ENCODE results near the gene TSEN34. TPM values are rescaled to one million over a fixed set of nuclear protein-coding genes. Genes with fewer than 3 reads are reported as not detected.

Gene TSEN34
- total RNA-seq, 1 experiment from 2014 or later, result 64.7 TPM

DNA sequence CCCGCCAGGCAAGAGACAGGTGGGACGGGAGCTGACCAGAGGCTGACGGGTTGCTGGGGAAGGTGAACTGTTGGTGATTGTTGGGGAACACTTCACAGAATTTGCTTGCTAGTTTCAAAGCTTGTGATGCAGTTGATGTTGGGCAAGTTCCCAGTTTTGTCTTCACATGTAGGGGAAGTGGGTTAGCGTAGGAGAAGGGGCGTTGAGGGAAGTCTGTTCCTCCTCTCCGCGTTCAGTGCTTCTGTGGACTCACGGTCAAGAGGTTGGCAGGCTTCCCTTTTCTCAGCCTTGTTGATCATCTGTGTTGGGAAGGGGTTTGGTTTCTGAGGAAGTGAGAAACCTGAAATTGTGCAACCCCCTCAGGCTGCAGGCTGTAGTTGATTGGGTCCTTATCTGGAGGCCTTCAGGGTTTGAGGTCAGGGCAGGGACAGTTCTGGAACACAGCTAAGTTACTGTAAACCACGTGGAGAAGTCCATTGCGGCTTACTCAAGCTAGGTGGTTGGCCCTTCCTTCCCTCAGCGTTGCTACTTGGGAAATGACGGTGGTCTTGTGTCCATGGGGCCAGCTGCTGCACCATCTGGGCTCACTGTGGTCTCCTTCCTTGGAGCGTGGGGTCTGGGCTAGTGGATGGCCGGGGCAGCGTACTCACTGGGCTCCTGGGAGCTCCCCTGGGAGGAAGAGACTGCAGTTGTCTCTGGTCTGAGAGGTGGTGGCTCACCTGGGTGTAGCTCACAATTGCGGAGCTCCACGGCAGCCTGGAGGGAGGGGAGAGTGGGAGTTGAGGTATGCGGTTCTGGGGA is 17.1 kb downstream of the TSEN34 start:
- BruUV-seq (replicated peaks), result no TSS peak
- Histone ChIP-seq H3K4me1 (ENCODE audit: insufficient read depth, low read length, poor library complexity, severe bottlenecking) (peaks cover 39% of the 10 kb centered on the region), H3K27me3 (replicated peaks; ENCODE audit: insufficient read depth, low read depth, low read length, poor library complexity) (no peaks in the 10 kb centered on the region), H3K9me3 (ENCODE audit: low read depth, low read length, poor library complexity, severe bottlenecking) (no peaks in the 10 kb centered on the region), H3K36me3 (ENCODE audit: insufficient read depth, low read length, poor library complexity, severe bottlenecking) (peaks cover 55% of the 10 kb centered on the region), H3K4me3 (ENCODE audit: low read depth, low read length, poor library complexity, severe bottlenecking) (no peak overlapping the region), H3K27ac (ENCODE audit: low read depth, low read length, poor library complexity, severe bottlenecking) (peak overlapping the region; percentile 13)
- no peak for DNase-seq (ENCODE audit: low spot score)
- intact Hi-C loops (cut with micrococcal nuclease; ENCODE audit: unreplicated experiment), result no loop called here
- no peak for TF ChIP-seq EZH2 (IDR thresholded peaks at IDR 0.05; ENCODE audit: borderline replicate concordance, low read depth, low read length, poor library complexity, severe bottlenecking)
- TF ChIP-seq, protein P1, sequence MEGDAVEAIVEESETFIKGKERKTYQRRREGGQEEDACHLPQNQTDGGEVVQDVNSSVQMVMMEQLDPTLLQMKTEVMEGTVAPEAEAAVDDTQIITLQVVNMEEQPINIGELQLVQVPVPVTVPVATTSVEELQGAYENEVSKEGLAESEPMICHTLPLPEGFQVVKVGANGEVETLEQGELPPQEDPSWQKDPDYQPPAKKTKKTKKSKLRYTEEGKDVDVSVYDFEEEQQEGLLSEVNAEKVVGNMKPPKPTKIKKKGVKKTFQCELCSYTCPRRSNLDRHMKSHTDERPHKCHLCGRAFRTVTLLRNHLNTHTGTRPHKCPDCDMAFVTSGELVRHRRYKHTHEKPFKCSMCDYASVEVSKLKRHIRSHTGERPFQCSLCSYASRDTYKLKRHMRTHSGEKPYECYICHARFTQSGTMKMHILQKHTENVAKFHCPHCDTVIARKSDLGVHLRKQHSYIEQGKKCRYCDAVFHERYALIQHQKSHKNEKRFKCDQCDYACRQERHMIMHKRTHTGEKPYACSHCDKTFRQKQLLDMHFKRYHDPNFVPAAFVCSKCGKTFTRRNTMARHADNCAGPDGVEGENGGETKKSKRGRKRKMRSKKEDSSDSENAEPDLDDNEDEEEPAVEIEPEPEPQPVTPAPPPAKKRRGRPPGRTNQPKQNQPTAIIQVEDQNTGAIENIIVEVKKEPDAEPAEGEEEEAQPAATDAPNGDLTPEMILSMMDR (conservative IDR thresholded peaks at IDR 0.05; ENCODE audit: low read depth, low read length), result no peak
- CTCF ChIA-PET, result no interaction called here
- POLR2A ChIA-PET (ENCODE audit: low non-redundant PET), result interaction anchor here (0.6 kb wide), 1 partner anchor 708 kb away, joined by 7 read pairs; no protein-coding TSS in a partner anchor

DNA sequence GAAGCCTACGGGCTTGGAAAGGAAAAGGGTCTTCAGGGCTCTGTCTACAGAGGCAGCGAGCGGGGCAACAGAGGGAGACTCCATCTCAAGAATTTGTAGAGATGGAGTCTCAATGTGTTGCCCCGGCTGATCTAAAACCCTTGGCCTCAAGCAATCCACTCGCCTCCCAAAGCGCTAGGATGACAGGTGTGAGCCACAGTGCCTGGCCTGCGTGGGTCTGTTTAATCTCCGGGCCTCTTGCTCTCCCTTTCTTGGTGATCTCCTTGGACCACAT is 17.6 kb downstream of the TSEN34 start:
- no peak overlapping the region for H3K4me3 ChIP-seq (ENCODE audit: low read depth, low read length, poor library complexity, severe bottlenecking)

DNA sequence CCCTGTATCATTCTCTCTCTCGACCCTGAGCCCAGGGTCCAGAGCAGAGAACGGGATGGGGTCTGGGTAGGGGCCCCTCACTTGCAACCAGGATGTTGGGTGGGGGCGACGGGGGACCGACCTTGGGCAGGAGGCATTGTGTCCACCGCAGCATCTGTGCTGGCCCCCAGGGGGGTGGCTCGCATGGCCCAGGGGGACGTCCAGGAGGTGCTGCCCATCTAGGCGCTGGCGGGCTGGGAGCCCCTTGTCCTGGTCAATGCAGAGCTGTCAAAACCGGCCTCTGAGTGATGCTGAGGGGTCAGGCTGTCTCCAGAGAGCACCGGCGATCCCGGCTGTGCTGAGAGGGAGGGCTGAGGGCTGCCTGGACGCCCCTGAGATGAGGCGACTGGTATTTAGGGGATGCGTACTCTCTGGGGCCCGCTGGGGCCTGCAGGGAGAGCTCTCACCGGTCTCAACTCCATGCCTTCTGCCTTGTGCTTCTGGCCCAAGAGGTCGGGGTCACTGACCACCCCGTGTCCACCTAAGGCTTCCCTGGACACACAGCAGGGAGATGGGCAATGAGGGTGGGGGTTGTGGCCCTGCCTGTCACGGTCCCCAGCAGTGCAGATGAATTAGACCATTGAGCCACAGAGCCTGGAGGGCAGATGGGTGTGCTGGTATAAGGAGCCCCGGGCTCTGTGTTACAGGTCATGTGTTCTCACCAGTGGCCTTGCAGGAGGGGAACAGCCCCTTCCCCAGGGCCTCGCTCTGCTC is 18.1 kb downstream of the TSEN34 start:
- TF ChIP-seq, protein P1 (conservative IDR thresholded peaks at IDR 0.05; ENCODE audit: low read depth, low read length), result no peak
- TF ChIP-seq EZH2 (IDR thresholded peaks at IDR 0.05; ENCODE audit: borderline replicate concordance, low read depth, low read length, poor library complexity, severe bottlenecking), result no peak
- no peaks in the 10 kb centered on the region for H3K9me3 ChIP-seq (ENCODE audit: low read depth, low read length, poor library complexity, severe bottlenecking)
- no peak overlapping the region for H3K4me3 ChIP-seq (ENCODE audit: low read depth, low read length, poor library complexity, severe bottlenecking)
- CTCF ChIA-PET, result interaction anchor here (1.2 kb wide), 1 partner anchor 57 kb away, joined by 4 read pairs; no protein-coding TSS in a partner anchor
- H3K36me3 ChIP-seq (ENCODE audit: insufficient read depth, low read length, poor library complexity, severe bottlenecking), result peaks cover 44% of the 10 kb centered on the region
- POLR2A ChIA-PET (ENCODE audit: low non-redundant PET), result no interaction called here
- peaks cover 30% of the 10 kb centered on the region for H3K4me1 ChIP-seq (ENCODE audit: insufficient read depth, low read length, poor library complexity, severe bottlenecking)
- intact Hi-C loops (cut with micrococcal nuclease; ENCODE audit: unreplicated experiment), result no loop called here
- no TSS peak for BruUV-seq (replicated peaks)
- peak overlapping the region; percentile 34 for H3K27ac ChIP-seq (ENCODE audit: low read depth, low read length, poor library complexity, severe bottlenecking)
- DNase-seq (ENCODE audit: low spot score), result no peak
- H3K27me3 ChIP-seq (replicated peaks; ENCODE audit: insufficient read depth, low read depth, low read length, poor library complexity), result no peaks in the 10 kb centered on the region

More for the DNA sequence above, 17.6 kb downstream of the TSEN34 start:
- Histone ChIP-seq H3K27ac (ENCODE audit: low read depth, low read length, poor library complexity, severe bottlenecking) (no peak overlapping the region), H3K9me3 (ENCODE audit: low read depth, low read length, poor library complexity, severe bottlenecking) (no peaks in the 10 kb centered on the region), H3K27me3 (replicated peaks; ENCODE audit: insufficient read depth, low read depth, low read length, poor library complexity) (no peaks in the 10 kb centered on the region), H3K36me3 (ENCODE audit: insufficient read depth, low read length, poor library complexity, severe bottlenecking) (peaks cover 50% of the 10 kb centered on the region), H3K4me1 (ENCODE audit: insufficient read depth, low read length, poor library complexity, severe bottlenecking) (peaks cover 34% of the 10 kb centered on the region)
- DNase-seq (ENCODE audit: low spot score), result no peak
- BruUV-seq (replicated peaks), result no TSS peak
- ChIA-PET POLR2A (ENCODE audit: low non-redundant PET) (no interaction called here), CTCF (no interaction called here)
- intact Hi-C loops (cut with micrococcal nuclease; ENCODE audit: unreplicated experiment), result no loop called here
- no peak for TF ChIP-seq EZH2 (IDR thresholded peaks at IDR 0.05; ENCODE audit: borderline replicate concordance, low read depth, low read length, poor library complexity, severe bottlenecking)
- TF ChIP-seq, protein P1 (conservative IDR thresholded peaks at IDR 0.05; ENCODE audit: low read depth, low read length), result no peak
